CD4-positive, alpha-beta T cell treated with Interleukin-6 for 4 hours (primary cell): Measurements from ENCODE around the gene CGNL1.

Experiments
- DNase-seq: peaks from one replicate; pipeline ENCODE4 v3.0.0-alpha.2; 2020; ENCODE audit warnings: mixed read lengths

The CGNL1 gene

DNA sequence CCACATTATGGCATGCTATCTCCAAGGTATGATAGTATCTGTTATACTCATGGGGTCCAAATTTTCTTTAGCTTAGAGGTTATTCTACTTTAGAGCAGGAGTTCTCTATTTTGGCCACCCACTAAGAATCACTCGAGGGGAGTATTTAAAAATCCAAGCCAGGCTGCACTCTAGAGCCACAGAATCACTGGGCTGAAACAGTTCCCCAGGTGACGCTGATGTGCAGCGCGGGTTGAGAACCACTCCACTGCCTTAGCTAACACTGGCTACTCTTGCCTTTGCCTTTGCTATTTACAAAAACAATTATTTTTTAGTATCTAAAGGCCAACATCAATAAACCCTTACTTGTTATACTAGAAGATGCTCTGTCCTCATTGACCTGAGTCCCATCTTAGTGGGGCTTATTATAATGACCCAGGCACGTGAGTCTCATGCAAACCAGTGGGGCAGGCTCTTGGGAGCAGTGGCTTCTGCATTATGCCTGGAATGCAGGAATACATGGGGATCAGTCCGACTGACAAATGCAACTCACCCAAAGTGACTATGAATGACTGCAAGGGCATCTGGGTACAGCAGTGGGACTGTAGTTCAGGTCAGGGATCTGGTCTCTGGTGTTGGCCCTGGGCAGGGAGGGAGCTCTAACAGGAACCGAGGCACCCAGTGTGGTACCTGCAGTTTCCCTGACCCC is 21.7 kb upstream of the CGNL1 start:
- no peak for DNase-seq

GRCh38 chr15:57355259-57355658 is 21.0 kb upstream of the CGNL1 start:
- no peak for DNase-seq

DNA sequence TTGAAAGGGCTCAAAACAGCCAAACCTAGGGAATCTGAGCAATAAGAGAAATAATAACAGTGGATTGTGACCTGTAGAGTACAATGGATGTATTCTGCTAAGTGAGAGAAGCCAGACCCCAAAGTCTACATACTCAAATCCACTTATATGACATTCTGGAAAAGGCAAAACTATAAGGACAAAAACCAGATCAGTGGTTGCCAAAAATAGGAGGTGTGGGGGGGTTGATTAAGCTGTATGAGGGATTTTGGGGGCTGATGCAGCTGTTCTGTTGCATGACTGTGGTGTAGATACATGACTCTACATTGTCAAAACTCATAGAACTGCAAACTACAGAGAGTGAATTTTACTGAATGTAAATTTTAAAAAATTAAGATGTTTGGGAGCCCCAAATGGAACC is 20.1 kb upstream of the CGNL1 start:
- no peak for DNase-seq

- no peak for DNase-seq
Observed at GRCh38 chr15:57356636-57357035, 19.7 kb upstream of the CGNL1 start.

- no peak for DNase-seq
Observed at GRCh38 chr15:57357799-57358198, 18.5 kb upstream of the CGNL1 start.

- DNase-seq = no peak
Observed at GRCh38 chr15:57358571-57358970, 17.7 kb upstream of the CGNL1 start.

- DNase-seq = no peak
Observed at GRCh38 chr15:57363661-57364060, 12.6 kb upstream of the CGNL1 start.

DNA sequence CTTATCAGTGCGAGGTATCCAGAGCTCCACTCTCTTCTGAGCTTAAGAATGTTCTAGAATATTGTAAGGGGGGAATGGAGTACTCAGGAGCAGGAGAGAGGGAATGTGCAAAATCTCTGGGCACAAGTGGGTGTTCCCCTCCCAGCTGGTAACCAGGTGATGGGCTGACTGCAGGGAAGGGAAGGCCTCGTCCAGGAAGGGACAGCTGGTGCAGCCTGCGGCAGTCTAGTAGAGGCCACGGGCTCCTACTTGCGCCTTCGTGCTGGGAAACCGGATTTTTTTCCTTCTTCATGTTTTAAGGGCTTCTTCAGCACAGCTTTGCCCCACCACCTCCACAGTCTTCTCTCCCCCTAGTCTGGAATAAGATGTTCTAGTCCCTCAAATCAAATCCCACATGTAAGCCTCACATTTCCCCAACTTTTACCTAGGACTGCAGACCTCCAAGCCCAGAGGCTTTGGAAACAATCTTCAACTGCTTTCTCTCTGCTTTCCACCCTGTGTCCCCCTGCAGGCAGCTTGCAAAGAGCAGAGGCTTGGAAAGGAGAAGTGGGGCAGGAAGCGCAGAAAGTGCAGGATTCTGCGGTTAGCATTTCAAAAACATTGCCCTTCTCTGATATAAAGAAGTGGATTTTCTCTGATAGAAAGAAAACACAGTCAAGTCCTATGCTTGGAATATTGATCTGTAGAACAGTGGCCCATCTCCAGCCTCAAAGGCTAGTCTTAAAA is 11.9 kb upstream of the CGNL1 start:
- DNase-seq = no peak

GRCh38 chr15:57367556-57367955 is 8.7 kb upstream of the CGNL1 start:
- DNase-seq = no peak

- DNase-seq = no peak
Observed at GRCh38 chr15:57370929-57371328, 5.4 kb upstream of the CGNL1 start.

DNA sequence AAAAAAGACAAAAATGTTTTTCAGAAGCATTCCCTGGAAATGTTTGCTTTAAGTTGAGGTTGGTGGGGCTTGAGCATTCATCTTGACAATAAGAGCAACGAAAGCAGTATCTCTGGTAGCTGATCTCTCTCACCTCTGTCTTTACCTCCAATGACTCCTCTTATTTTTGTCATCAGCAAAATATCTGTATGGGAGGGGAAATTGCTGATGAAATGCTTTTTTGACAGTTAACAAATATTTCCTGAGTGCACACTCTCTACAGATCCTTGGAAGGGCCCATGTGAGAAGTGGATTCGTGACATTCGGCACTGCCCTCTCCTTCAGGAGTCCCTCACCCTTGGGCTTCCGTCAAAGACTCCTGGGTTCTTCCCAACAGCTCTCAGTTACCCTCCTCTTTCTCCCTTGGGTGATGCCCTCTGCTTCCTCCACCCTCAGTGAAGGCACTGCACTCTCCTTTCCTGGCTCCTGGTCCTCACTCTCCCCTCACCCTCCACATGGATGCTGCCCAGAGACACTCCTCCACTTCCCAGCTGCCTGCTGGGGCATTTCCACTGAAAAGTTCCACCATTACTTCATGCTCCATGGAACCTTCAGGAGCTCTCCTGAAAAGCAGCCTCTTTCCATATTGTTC is 2.9 kb upstream of the CGNL1 start:
- DNase-seq = no peak

DNA sequence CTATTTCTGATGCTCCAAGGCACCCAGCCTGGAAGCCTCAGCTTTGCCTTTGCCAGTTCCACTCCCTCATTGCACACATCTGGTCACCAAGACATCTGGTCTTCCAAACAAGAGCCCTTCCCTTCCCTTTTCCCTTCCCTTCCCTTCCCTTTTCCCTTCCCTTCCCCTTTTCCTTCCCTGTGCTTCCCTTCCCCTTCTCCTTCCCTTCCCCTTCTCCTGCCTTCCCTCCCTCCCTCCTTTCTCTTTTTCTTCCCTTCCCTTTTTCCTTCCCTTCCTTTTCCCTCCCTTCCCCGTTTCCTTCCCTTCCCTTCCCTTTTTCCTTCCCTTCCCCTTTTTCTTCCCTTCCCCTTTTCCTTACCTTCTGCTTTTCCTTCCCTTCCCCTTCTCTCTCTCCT is 2.4 kb upstream of the CGNL1 start:
- DNase-seq = no peak

DNA sequence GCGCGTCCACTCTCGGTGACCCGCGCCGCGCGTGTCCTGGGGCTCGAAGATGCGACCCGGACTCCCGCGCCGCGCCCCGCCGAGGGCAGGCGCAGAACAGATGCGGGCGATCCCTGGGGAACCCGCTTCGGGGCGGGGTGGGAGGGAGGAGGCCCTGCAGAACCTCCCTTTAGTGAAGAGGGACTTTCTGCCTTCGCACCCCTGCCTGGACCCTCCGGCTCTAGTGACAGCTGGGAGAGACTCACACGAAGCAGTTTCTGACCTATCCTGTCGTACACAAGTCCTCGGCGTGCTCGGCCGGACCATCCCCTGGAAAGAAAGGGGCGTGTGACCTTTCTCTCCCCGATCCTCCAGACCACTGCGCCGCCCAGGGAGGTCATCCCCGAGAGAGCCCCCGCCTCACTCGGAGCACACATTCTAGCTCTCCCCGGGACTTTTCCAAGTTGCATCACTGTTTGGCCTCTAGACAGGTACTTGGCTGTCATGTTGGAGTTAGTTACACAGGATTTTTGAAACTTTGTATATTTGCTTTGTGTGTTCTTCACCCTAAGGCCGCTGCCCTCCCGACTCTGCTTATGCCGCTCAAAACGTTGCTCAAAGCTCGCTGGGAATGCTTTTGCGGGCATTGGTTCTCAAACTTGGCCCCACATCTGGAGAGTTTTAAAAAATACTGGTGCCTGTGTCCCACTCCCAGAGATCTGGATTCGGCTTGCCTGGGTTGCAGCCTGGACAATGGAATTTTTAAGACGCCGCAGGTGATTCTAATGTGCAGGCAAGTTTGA is 582 bp downstream of the CGNL1 start:
- DNase-seq = no peak

- DNase-seq = no peak
Observed at GRCh38 chr15:57377478-57377847, 1.2 kb downstream of the CGNL1 start.

DNA sequence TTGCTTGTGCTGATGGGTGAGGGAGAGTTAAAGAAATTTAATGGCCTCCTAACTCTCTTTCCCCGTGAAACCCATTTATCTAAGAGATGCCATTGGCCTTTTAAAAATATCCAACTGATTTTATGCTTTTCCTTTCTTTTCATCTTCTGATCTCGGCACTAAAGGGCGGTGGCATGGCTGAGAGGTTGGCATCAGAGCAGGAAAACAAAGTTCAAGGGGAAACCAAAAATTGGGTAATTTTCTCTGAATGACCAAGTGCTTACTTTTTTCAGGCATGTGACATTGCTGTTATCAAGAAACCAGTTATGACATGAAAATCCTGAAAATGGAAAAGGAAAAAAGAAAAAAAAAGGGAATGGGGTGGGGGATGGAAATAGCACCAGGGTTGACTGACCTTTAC is 3.2 kb downstream of the CGNL1 start:
- DNase-seq = no peak

DNA sequence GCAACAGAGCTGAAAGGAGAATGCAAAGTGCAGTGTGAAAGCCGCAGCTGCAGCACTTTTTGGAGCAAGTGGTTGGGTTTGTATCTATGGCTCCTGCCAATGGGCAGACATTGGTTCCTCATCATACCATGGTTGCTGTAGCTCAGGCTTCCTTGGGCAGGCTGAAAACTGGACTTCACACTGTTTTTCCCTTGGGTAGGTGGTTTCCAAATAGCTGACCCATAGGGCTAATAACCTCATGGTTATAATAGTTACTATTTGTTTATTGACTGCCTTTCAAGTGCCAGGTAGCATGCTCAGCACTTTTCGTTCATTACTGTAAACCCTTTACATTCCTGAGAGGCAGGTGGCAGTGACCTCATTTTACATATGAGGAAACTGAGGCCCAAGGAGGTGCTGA is 4.5 kb downstream of the CGNL1 start:
- DNase-seq = no peak

DNA sequence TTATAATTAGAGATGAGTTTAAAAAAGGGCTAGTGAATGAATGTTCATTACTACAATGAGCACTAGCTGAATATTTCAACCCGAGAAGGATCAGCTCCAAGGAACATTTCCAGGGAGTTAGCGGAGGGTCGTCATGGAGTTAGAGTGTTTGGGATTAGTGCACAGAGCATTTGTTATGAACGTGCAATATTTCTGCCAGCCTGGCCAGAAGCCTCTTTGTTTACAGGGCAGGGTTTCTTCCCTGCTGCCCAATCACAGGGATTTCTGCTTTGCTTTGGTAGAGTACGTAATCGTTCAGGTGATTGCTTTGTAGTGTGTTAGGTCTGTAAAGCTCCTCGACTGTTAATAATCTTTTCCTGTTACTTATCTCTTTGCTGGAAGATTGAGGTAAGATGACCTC is 5.9 kb downstream of the CGNL1 start:
- DNase-seq = no peak

DNA sequence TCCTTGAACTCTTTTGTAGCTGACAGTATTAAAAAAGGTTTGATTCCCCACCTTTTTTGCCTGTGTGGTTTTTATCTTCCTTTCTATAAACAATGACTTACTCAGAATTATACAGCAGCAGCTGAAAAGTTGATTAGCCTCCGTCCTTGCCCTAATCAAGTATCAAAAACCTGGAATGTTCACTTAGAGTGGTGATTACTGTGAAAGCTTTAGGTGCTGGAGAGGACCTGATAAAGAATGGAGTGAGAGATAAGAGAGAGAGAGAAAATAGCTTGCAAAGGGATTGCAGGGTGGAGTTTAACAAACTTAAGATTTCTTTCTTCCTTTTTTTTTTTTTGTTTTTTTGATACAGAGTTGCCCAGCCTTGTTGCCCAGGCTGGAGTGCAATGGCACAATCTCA is 6.7 kb downstream of the CGNL1 start:
- DNase-seq = no peak

DNA sequence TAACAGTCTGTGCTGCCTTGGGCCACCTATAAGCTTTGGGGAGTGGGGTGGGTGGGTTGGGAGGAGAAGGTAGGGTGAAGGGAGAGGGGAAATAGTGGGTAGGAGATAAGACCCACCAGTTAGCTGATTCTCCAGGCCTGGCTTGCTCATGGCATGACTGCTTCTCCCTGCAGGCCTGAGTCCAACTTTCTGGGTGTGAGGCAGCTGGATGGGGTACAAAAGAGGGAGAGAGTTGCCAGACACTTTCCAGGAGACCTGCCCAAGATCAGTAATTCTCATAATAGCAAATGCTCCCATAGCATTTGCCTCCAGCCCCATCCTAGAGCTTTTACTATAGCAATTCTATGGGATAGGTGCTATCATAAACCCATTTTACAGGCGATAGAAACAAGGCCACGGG is 7.7 kb downstream of the CGNL1 start:
- no peak for DNase-seq

DNA sequence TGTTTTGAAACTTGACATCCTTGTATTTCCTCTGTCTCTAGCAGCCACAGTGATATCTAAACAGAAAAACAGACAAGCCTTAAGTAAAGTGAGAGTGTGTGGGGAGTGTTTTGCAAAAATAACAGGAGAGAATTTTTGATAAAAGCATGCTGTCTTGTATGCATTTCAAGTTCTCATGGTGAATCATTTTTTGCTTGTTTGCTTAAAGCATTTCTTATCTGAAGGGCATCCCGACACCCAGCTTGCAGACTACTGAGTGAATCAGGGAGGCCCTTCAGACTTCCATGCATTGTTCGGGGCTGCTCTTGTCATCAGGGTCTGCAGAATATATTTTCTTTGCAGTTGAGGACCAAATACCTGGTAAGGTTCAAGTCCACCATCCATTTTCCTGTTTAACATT is 8.5 kb downstream of the CGNL1 start:
- no peak for DNase-seq

DNA sequence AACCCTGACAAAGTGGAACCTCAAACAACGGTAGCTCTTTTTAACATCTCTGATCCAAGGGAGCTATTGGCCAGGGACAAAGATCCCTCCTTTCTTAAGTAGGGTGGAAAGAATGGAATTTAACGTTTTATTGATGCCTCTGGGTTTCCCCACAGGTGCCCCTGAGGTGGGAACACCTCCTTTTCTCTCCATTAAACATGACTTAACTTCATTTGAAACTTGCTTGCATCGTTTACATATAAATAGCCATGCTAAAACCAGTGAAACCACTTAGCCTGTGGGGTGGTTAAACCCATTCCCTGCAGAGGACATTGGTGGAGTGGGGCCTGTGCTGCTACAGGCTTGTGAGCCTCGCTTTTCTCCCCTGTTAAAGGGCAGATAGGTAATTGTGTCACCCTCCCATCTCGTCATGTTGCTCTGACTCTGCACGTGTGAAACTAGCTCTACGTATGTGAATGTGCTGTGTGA is 9.7 kb downstream of the CGNL1 start:
- DNase-seq = no peak

DNA sequence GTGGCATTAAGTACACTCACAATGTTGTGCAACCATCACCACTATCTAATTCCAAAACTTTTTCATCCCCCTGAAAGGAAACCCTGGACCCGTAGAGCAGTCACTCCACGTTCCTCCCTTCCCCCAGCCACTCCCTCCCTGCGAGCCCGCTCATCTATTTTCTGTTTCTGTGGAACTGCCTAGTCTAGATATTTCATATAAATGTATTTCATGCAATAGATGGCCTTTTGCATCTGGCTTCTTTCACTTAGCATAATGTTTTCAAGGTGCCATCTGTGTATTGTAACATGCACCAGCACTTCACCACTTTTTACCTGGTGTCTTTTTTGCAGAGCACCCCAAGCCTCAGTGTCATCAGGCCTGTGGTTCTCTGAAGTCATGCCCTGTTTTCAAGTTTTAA is 10.7 kb downstream of the CGNL1 start:
- DNase-seq = no peak

DNA sequence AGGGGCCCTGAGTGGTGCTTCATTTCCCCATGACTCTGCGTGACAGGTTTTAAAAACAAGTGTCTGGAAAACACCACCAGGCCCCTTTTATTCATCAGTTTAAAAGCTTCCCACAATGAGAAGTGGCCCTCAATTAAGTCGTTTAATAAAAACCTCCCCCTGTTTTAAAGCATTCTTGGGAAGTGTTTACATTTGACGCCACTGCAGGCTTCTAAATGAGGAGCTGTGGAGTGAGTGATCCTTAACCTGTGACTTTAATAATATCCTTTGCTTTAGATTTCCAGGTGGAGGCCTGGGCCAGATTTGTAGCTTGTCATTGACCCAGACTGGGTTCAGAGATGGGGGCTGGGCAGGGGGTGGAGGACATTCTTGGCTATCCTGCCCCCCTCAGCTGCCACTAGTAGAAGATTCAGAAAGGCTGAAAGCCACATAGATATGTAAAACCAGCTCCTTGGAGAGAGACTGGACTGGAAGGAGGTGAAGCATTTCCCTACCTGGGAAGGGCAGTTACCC is 11.3 kb downstream of the CGNL1 start:
- DNase-seq = no peak
